ENCODE results near the gene PCDHAC2.

- TF ChIP-seq TBP (CRISPR knock-in tag; IDR thresholded peaks at IDR 0.05) (no peak), ZNF891 (CRISPR knock-in tag; IDR thresholded peaks at IDR 0.05) (no peak), NONO (IDR thresholded peaks at IDR 0.05) (no peak), NONO (CRISPR knock-in tag; conservative IDR thresholded peaks at IDR 0.05) (no peak), ZBTB8A (CRISPR knock-in tag; IDR thresholded peaks at IDR 0.05; ENCODE audit: borderline replicate concordance, low read depth) (no peak), MXD4 (CRISPR knock-in tag; IDR thresholded peaks at IDR 0.05) (no peak), ZBTB44 (CRISPR knock-in tag; IDR thresholded peaks at IDR 0.05) (no peak), DPF2 (CRISPR knock-in tag; IDR thresholded peaks at IDR 0.05; ENCODE audit: borderline replicate concordance, low read depth) (no peak), RAD21 (CRISPR knock-in tag; IDR thresholded peaks at IDR 0.05) (no peak)
Measured at GRCh38 chr5:140965905-140966292, 377 bp upstream of the PCDHAC2 start.

Measured in HepG2 (cell line).